ENCODE measurements around the gene MOV10L1. TPM values are rescaled to one million over a fixed set of nuclear protein-coding genes. Genes with fewer than 3 reads are reported as not detected.
A peak's percentile ranks its signal among the peaks of the same experiment; 100 is the strongest.

Gene MOV10L1
- total and polyA plus RNA-seq, 9 of the 15 experiments (the other 6 are each of a cell fraction or from before 2014, with no cell fraction given): 0.06 to 0.43 (median 0.15) TPM

DNA sequence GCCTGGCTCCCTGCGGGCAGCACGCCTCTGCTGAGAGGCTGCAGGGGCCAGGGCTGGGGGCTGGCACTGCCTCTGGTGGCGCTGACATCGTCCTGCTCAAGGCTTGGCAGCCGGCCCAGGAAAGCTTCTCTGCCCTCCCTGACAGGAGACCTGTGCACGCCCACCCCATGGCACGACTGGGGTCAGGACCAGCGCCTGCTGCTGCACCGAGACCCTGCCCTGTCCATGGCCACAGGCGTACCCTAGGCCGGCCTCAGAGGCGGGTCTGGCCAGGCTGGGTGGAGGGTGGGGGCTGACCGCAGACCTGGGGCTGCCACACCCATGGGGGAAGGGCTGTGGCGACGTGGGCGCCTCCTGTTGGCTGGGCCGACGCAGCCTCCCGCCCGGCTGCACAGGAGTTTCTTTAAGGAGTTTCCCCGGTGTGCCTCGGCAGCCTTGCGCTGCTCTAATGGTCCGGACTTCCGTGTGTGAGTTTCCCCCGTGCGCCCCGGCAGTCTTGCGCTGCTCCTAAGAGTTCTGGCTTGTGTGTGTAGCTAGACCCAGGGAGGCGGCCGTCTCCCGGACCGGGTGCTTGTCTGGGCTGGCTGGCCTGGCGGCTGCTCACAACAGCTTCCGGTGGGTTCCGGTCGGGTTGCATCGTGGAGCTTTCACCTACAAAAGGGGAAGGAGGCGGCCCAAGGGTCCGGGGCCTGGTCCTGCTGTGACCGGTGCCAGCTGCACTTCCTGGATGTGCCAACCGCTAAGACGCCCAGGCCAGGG lies 100.6 kb downstream of the MOV10L1 start:
- Histone ChIP-seq H3K9ac (ENCODE audit: insufficient read depth in 1 of 2, low read depth in 2 of 2, low read length in 2 of 2) (peak overlapping the region; percentile 79 to 93), H3K79me2 (ENCODE audit: control insufficient read depth, insufficient read depth, low read length) (peaks cover 65% of the 10 kb centered on the region), H4K20me1 (replicated peaks; ENCODE audit: control insufficient read depth, insufficient read depth, low read length) (peaks cover 8% of the 10 kb centered on the region)
- no peak for TF ChIP-seq TEAD2 (tag; IDR thresholded peaks at IDR 0.05)
- no peak for TF ChIP-seq MAFF (IDR thresholded peaks at IDR 0.05; ENCODE audit: low read length)
- no peak for TF ChIP-seq FOXP1 (CRISPR knock-in tag; IDR thresholded peaks at IDR 0.05)
- TF ChIP-seq SRF (CRISPR knock-in tag; IDR thresholded peaks at IDR 0.05): no peak
- no peak for TF ChIP-seq PCBP2 (IDR thresholded peaks at IDR 0.05; ENCODE audit: low read depth, low read length, poor library complexity, severe bottlenecking)
- TF ChIP-seq, protein P1, sequence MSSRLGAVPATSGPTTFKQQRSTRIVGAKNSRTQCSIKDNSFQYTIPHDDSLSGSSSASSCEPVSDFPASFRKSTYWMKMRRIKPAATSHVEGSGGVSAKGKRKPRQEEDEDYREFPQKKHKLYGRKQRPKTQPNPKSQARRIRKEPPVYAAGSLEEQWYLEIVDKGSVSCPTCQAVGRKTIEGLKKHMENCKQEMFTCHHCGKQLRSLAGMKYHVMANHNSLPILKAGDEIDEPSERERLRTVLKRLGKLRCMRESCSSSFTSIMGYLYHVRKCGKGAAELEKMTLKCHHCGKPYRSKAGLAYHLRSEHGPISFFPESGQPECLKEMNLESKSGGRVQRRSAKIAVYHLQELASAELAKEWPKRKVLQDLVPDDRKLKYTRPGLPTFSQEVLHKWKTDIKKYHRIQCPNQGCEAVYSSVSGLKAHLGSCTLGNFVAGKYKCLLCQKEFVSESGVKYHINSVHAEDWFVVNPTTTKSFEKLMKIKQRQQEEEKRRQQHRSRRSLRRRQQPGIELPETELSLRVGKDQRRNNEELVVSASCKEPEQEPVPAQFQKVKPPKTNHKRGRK (tag; IDR thresholded peaks at IDR 0.05): no peak
- TF ChIP-seq, protein P2, sequence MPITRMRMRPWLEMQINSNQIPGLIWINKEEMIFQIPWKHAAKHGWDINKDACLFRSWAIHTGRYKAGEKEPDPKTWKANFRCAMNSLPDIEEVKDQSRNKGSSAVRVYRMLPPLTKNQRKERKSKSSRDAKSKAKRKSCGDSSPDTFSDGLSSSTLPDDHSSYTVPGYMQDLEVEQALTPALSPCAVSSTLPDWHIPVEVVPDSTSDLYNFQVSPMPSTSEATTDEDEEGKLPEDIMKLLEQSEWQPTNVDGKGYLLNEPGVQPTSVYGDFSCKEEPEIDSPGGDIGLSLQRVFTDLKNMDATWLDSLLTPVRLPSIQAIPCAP (CRISPR knock-in tag; IDR thresholded peaks at IDR 0.05; ENCODE audit: borderline replicate concordance): no peak
- TF ChIP-seq, protein P3, sequence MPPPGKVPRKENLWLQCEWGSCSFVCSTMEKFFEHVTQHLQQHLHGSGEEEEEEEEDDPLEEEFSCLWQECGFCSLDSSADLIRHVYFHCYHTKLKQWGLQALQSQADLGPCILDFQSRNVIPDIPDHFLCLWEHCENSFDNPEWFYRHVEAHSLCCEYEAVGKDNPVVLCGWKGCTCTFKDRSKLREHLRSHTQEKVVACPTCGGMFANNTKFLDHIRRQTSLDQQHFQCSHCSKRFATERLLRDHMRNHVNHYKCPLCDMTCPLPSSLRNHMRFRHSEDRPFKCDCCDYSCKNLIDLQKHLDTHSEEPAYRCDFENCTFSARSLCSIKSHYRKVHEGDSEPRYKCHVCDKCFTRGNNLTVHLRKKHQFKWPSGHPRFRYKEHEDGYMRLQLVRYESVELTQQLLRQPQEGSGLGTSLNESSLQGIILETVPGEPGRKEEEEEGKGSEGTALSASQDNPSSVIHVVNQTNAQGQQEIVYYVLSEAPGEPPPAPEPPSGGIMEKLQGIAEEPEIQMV (tag; conservative IDR thresholded peaks at IDR 0.05; ENCODE audit: low read depth): no peak
- no peak for TF ChIP-seq CAMTA2 (CRISPR knock-in tag; conservative IDR thresholded peaks at IDR 0.05)
- TF ChIP-seq ETV6 (IDR thresholded peaks at IDR 0.05; ENCODE audit: borderline replicate concordance in 1 of 2, low read depth in 2 of 2, low read length in 1 of 2): no peak
- TF ChIP-seq ETV6 (CRISPR knock-in tag; IDR thresholded peaks at IDR 0.05; ENCODE audit: borderline replicate concordance): no peak
- TF ChIP-seq CHD2 (IDR thresholded peaks at IDR 0.05; ENCODE audit: low read depth, low read length): peak; percentile 58
- TF ChIP-seq ZNF184 (CRISPR knock-in tag; IDR thresholded peaks at IDR 0.05): no peak
- TF ChIP-seq NFIC (IDR thresholded peaks at IDR 0.05): peak; percentile 79
- no peak for TF ChIP-seq BRD4 (IDR thresholded peaks at IDR 0.05)
- no peak for TF ChIP-seq FOXA3 (CRISPR knock-in tag; conservative IDR thresholded peaks at IDR 0.05 in 1 of 2, IDR thresholded peaks at IDR 0.05 in 1 of 2)
- no peak for TF ChIP-seq FOS (IDR thresholded peaks at IDR 0.05; ENCODE audit: extremely low read depth, insufficient read length)
- no peak for TF ChIP-seq ZNF57 (CRISPR knock-in tag; IDR thresholded peaks at IDR 0.05)
- TF ChIP-seq ZNF12 (CRISPR knock-in tag; IDR thresholded peaks at IDR 0.05): no peak

More for the DNA sequence above, 100.6 kb downstream of the MOV10L1 start:
- FAIRE-seq (no peak), ATAC-seq (peak; percentile 89), DNase-seq (ENCODE audit: extremely low read depth in 1 of 4, low spot score in 3 of 4) (peak; percentile 85 to 87 (median 86))
- in situ Hi-C loops (cut with MboI): no loop called here
- peaks cover 50% of the 10 kb centered on the region; the same call in 2 of the 3 replicates for H3K36me3 ChIP-seq (ENCODE audit: control insufficient read depth, insufficient read depth, low read length)
- H3K9me3 ChIP-seq (replicated peaks; ENCODE audit: control insufficient read depth, insufficient read depth, low read depth, low read length): no peaks in the 10 kb centered on the region
- peak overlapping the region; percentile 70 for H3K4me2 ChIP-seq (ENCODE audit: insufficient read depth, low read length)
- H3K27me3 ChIP-seq (ENCODE audit: control insufficient read depth in 2 of 2, insufficient read depth in 2 of 2, low read length in 2 of 2): no peaks in the 10 kb centered on the region
- H3K4me1 ChIP-seq (replicated peaks in 1 of 2; ENCODE audit: control insufficient read depth in 2 of 2, insufficient read depth in 2 of 2, low read length in 2 of 2): peaks cover 20 to 79% of the 10 kb centered on the region in 2 experiments
- CTCF ChIA-PET (ENCODE audit: low intra/inter-chr PET ratio): interaction anchor here (1.2 kb wide), 1 partner anchor 41 kb away, joined by 3 read pairs; no protein-coding TSS in a partner anchor
- H3K4me3 ChIP-seq: peak overlapping the region; percentile 47
- peak overlapping the region; percentile 76; the same call in 1 of the 2 replicates for H2AFZ ChIP-seq (ENCODE audit: low read depth, low read length)
- POLR2A ChIA-PET: interaction anchor here (0.6 to 0.7 kb wide), 7 partner anchors 19 to 416 kb away, joined by 3 to 4 read pairs (median 3); no protein-coding TSS in a partner anchor
- no TSS peak for BruUV-seq (replicated peaks)
- peak overlapping the region; percentile 79 for H3K27ac ChIP-seq (ENCODE audit: extremely low read depth, low read depth, low read length)
- peaks cover 7% of the 10 kb centered on the region for H3K9me1 ChIP-seq (ENCODE audit: control insufficient read depth, insufficient read depth, low read length)
- 6% methylated on average over 24 of the region's 43 CpGs for WGBS (ENCODE audit: insufficient coverage, low coverage, missing lambda C conversion rate)
- intact Hi-C loops (cut with micrococcal nuclease): no loop called here

Measured in K562 (cell line).